HG03097 (cell line): ENCODE results near the gene PRRG2.
A peak's percentile ranks its signal among the peaks of the same experiment; 100 is the strongest.

Experiments used
- ATAC-seq: cut with Tn5 transposase; IDR thresholded peaks from one replicate; pipeline ENCODE4 v1.9.1; 2021; ENCODE audit not compliant: unreplicated experiment, low FRiP score

The PRRG2 gene

GRCh38 chr19:49636233-49636932 is 55.3 kb downstream of the PRRG2 start:
- ATAC-seq: no peak

- no peak for ATAC-seq
These were observed 57.0 kb downstream of the PRRG2 start for GRCh38 chr19:49637821-49638738.

- no peak for ATAC-seq
These were observed 58.4 kb downstream of the PRRG2 start for GRCh38 chr19:49639401-49640112.

- peak; percentile 54 for ATAC-seq
These were observed 59.2 kb downstream of the PRRG2 start, which contains the start of gene RRAS for GRCh38 chr19:49640113-49640898. Gene RRAS, minus strand, starts transcription at chr19:49640143. Its CDS starts 45 bp downstream, at chr19:49640098.
